Calu3 (cell line): Measurements from ENCODE around the gene CCAR1. TPM values are rescaled to one million over a fixed set of nuclear protein-coding genes. Genes with fewer than 3 reads are reported as not detected.

ENCODE experiments used
- microRNA-seq: library from miRNA; unstranded; fragments of <30 nt; microRNA quantifications from one replicate; pipeline ENCODE4 v1.2.0, GENCODE V29; 2022
- total RNA-seq: library from RNA; stranded (reverse); gene quantifications from 2 replicates; pipeline ENCODE4 v1.2.3, GENCODE V29; 2022

Gene CCAR1
- total RNA-seq, 1 experiment from 2014 or later, result 105 TPM

Small RNAs within 50 kb of the gene (microRNA-seq; reads per million reads assigned to microRNA genes)
- gene MIR1254-1, result not detected

Other genes starting within 250 kb of the CCAR1 start
- 37.7 and 40.0 TPM in 2 replicates for gene DNA2, start 249.3 kb upstream of the CCAR1 start, total RNA-seq
- gene SLC25A16, start 193.7 kb upstream of the CCAR1 start, total RNA-seq, result 42.1 and 44.1 TPM in 2 replicates
- gene TET1, start 160.9 kb upstream of the CCAR1 start, total RNA-seq, result 1.2 TPM in 2 replicates
- gene STOX1, start 106.3 kb downstream of the CCAR1 start, total RNA-seq, result 2.7 TPM in 2 replicates
- gene DDX50, start 180.1 kb downstream of the CCAR1 start, total RNA-seq, result 39.1 and 44.4 TPM in 2 replicates
- 135 and 144 TPM in 2 replicates for gene DDX21, start 234.9 kb downstream of the CCAR1 start, total RNA-seq